GM12892 (cell line): ENCODE measurements around the gene C1orf210.

Experiments
- POLR2A ChIP-seq: IDR thresholded peaks from 2 replicates; pipeline ENCODE4 v1.6.1; 2011; ENCODE audit warnings: low read depth, low read length, control low read depth
- POLR2AphosphoS5 ChIP-seq: IDR thresholded peaks from 2 replicates; pipeline ENCODE4 v1.6.1; 2011; ENCODE audit warnings: low read depth, low read length, control low read depth
- TAF1 ChIP-seq: IDR thresholded peaks from 2 replicates; pipeline ENCODE4 v1.6.1; 2011; ENCODE audit warnings: low read depth, mild to moderate bottlenecking, control low read depth, low read length, borderline replicate concordance

GRCh38 chr1:43315481-43315880, 30.1 kb upstream of the C1orf210 start:
- TF ChIP-seq POLR2A, result no peak
- TF ChIP-seq POLR2AphosphoS5, result no peak
- TF ChIP-seq TAF1, result no peak
